ENCODE results near the gene CDK5RAP1. TPM values are rescaled to one million over a fixed set of nuclear protein-coding genes. Genes with fewer than 3 reads are reported as not detected.

CDK5RAP1 gene
- polyA plus RNA-seq, 2 of the 4 experiments (the other 2 are of a cell fraction) = 39.6 to 39.7 TPM

DNA sequence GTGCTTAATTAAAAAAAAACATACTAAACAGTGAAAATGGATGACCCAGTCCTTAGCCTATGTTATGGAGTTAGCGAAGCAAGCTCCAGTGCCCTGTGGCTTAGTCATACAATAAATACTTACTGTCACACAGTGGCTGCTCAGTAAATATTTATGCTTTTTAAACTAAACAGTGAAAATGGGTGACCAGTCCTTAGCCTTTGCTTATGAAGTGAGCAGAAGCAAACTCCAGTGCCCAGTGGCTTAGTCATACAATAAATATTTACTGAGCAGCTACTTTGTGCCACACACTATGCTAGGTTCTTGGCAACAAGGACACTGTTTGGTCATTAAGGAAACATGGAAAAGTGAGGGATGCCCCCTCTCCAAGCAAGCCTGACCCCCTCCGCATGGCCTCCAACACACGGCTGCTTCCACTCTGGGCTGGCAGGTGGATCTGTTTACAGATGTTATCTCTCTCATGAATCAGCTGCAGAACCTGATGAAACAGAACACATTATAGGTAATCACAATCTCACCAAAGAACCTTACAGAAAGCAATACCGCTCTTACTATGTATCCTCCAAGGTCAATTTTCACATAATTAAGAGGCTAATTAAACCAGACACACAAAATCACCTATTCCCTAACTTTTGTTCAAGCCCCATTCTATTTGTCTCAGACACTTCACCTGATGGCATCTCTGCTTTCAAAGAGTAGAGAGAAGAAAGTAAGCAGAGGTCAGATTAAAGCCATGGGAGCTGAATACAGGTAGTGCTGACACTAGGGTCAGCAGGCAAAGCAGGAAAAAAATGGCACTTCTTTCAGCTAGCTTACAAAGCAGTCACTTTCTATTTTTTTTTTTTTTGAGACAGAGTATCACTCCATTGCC is 27.3 kb downstream of the CDK5RAP1 start:
- DNase-seq (ENCODE audit: low read depth in 1 of 2, low spot score in 1 of 2) = peak; percentile 93 to 95
- no peaks in the 10 kb centered on the region for H3K9me3 ChIP-seq
- TF ChIP-seq EP300 (IDR thresholded peaks at IDR 0.05) = peak; percentile 56 to 58; a peak in 2 of 5 replicates
- TF ChIP-seq NFE2L2 (conservative IDR thresholded peaks at IDR 0.05; ENCODE audit: low read length) = no peak
- no peak for TF ChIP-seq HDAC2 (IDR thresholded peaks at IDR 0.05)
- 0 out of 2 replicates have a peak, but pooled peaks have one; percentile 22 for TF ChIP-seq PBX3 (IDR thresholded peaks at IDR 0.05)
- TF ChIP-seq CEBPB (IDR thresholded peaks at IDR 0.05) = peak in 1 of 2 experiments; percentile 67; a peak in 3 of 4 replicates
- peak; percentile 9 for TF ChIP-seq MAFK (IDR thresholded peaks at IDR 0.05; ENCODE audit: partially characterized antibody)
- TF ChIP-seq JUNB (IDR thresholded peaks at IDR 0.05) = peak; percentile 98
- TF ChIP-seq FOSB (CRISPR knock-in tag; IDR thresholded peaks at IDR 0.05) = no peak
- TF ChIP-seq FOSL2 (IDR thresholded peaks at IDR 0.05) = peak; percentile 90
- TF ChIP-seq FOSL2 (CRISPR knock-in tag; IDR thresholded peaks at IDR 0.05) = peak; percentile 96
- no peak for TF ChIP-seq MAZ (IDR thresholded peaks at IDR 0.05; ENCODE audit: borderline replicate concordance, low read depth, low read length)
- 0 out of 2 replicates have a peak, but pooled peaks have one; percentile 17 for TF ChIP-seq CHD4 (IDR thresholded peaks at IDR 0.05; ENCODE audit: borderline replicate concordance)
- no peak for TF ChIP-seq ELK1 (IDR thresholded peaks at IDR 0.05; ENCODE audit: low read depth, low read length)
- TF ChIP-seq FOXS1 (CRISPR knock-in tag; IDR thresholded peaks at IDR 0.05) = peak; percentile 79; the same call in 1 of the 2 replicates
- TF ChIP-seq JUN (IDR thresholded peaks at IDR 0.05) = peak; percentile 90 to 93; a peak in 4 of 5 replicates
- TF ChIP-seq ZFP36 (IDR thresholded peaks at IDR 0.05; ENCODE audit: borderline replicate concordance, partially characterized antibody) = peak; percentile 50
- TF ChIP-seq GATA3 (IDR thresholded peaks at IDR 0.05; ENCODE audit: borderline replicate concordance) = peak; percentile 95
- no peak for TF ChIP-seq KDM5A (IDR thresholded peaks at IDR 0.05)
- TF ChIP-seq, protein P1, sequence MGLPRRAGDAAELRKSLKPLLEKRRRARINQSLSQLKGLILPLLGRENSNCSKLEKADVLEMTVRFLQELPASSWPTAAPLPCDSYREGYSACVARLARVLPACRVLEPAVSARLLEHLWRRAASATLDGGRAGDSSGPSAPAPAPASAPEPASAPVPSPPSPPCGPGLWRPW (IDR thresholded peaks at IDR 0.05) = 0 out of 2 replicates have a peak, but pooled peaks have one; percentile 46
- 0 out of 3 replicates have a peak, but pooled peaks have one; percentile 79 for TF ChIP-seq BCL3 (IDR thresholded peaks at IDR 0.05)
- TF ChIP-seq, protein P2, sequence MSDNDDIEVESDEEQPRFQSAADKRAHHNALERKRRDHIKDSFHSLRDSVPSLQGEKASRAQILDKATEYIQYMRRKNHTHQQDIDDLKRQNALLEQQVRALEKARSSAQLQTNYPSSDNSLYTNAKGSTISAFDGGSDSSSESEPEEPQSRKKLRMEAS (IDR thresholded peaks at IDR 0.05) = peak; percentile 91
- TF ChIP-seq MYC (IDR thresholded peaks at IDR 0.05; ENCODE audit: borderline replicate concordance, low read length) = 0 out of 2 replicates have a peak, but pooled peaks have one; percentile 8
- peak overlapping the region; percentile 38 to 49; a peak in 4 of 6 replicates for H3K27ac ChIP-seq
- peak overlapping the region; percentile 55 for H3K4me2 ChIP-seq
- POLR2A ChIA-PET = interaction anchor here (1.2 to 2.0 kb wide), 3 partner anchors 11 to 619 kb away, joined by 4 to 8 read pairs (median 6); partner anchors contain the start of gene CDK5RAP1
- peak; percentile 98 to 99 for ATAC-seq
- FAIRE-seq = peak; percentile 56
- H3K4me1 ChIP-seq = peaks cover 27% of the 10 kb centered on the region
- CTCF ChIA-PET = interaction anchor here (1.3 to 1.5 kb wide), 2 partner anchors 11 to 44 kb away, joined by 4 read pairs; no protein-coding TSS in a partner anchor
- WGBS (ENCODE audit: missing lambda C conversion rate) = 4% methylated on average over 4 of the region's 4 CpGs
- H3K4me3 ChIP-seq = no peak overlapping the region
